Urothelium cell line (cell line): ENCODE data around the gene SLC1A2.

ENCODE experiments used
- DNase-seq: peaks from one replicate; pipeline ENCODE4 v3.0.0; 2011; ENCODE audit warnings: low spot score, mixed read lengths
- FAIRE-seq: peaks from 2 replicates; lab custom pipeline; 2011; peaks lifted over from hg19 to GRCh38; lab: Jason Lieb, UNC

The SLC1A2 gene

GRCh38 chr11:35414311-35414710 is 5.0 kb downstream of the SLC1A2 start:
- DNase-seq (no peak), FAIRE-seq (no peak)

DNA sequence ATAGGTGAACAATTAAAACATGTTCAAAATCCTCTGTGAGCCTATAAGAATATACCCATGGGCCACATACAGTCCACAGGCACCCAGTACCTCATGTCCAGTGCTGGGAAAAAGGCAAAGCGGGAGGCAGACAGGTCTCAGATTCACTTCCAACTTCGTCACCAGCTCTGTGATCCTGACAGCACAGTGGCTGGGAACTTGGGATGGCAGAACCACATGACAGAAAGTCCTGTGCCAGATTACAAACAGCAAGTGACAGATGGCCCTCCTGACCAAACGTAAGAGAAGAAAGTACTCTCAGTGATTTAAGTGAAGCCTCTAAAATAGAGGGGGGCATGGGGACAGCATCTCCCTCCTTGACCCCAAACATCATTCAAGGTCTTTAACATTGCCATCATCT is 5.8 kb downstream of the SLC1A2 start:
- no peak for FAIRE-seq
- no peak for DNase-seq

DNA sequence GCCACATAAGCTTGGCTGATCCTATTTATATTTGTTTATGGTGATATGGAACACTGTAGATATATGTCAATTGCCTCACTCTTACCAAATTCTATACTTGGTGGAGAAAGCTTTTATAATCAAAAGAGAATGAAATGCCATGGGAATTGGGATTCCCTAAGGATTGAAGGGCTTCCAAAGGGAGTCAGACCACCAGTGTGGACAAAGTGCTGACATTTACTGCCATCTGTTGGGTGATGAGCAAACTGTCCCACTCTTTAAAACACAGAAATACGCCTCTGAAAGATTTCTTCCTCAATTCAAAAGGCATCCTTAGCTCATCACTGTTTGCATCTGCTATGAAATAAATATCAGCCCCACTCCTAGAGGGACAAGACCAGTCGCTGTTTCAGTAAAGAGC is 7.1 kb downstream of the SLC1A2 start:
- DNase-seq (peak; percentile 36), FAIRE-seq (peak; percentile 69)

- FAIRE-seq, result no peak
- no peak for DNase-seq
These were observed 12.3 kb downstream of the SLC1A2 start for GRCh38 chr11:35407041-35407440.

DNA sequence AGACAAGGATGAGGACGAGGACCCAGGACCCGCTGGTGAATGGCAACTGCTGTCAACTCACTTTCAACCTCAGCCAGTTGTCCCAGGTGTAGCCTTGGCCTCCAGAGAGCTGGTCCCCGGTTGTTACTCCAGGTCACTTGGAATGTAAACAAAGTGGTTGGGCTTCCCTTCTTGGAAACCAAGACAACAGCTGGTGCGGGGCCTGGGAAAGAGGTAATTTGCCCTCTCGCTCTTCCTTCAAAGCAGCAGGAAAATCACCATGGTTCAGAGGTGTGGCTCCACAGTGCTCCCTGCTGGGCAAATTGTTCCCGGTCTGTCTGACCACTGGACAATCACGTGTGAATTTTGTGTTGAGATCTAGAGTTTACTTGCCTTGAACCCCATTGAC is 15.0 kb downstream of the SLC1A2 start:
- DNase-seq, result peak; percentile 39
- FAIRE-seq, result no peak

DNA sequence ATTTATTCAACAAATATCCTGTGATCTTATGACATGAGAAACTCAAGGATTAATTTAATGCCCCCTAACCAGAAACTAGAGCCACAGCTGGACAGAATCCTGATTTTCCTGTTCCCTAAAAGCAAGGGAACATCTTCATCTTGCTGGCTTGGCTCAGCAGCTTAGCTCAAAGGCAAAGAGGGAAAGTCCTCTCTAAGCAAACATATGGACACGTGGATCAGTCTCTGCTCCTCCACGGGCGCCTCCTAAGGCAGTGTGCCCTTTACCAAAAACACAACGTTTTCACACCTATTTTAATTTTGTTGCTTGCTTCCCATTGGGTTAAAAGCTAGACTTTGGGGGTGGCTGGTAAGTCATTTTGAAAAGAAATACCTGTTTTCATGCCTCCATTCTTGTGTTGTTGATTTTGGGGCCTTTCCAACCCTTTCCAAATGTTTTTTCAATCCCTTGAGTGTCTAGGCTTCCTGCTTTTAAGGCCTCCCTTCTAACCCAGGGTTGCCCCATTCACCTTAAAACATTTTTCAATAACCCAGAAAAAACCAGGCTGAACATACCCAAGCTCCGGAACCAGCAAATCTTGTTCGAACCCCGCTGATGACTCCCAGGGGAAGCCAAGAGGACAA is 15.5 kb downstream of the SLC1A2 start:
- FAIRE-seq (no peak), DNase-seq (no peak)

DNA sequence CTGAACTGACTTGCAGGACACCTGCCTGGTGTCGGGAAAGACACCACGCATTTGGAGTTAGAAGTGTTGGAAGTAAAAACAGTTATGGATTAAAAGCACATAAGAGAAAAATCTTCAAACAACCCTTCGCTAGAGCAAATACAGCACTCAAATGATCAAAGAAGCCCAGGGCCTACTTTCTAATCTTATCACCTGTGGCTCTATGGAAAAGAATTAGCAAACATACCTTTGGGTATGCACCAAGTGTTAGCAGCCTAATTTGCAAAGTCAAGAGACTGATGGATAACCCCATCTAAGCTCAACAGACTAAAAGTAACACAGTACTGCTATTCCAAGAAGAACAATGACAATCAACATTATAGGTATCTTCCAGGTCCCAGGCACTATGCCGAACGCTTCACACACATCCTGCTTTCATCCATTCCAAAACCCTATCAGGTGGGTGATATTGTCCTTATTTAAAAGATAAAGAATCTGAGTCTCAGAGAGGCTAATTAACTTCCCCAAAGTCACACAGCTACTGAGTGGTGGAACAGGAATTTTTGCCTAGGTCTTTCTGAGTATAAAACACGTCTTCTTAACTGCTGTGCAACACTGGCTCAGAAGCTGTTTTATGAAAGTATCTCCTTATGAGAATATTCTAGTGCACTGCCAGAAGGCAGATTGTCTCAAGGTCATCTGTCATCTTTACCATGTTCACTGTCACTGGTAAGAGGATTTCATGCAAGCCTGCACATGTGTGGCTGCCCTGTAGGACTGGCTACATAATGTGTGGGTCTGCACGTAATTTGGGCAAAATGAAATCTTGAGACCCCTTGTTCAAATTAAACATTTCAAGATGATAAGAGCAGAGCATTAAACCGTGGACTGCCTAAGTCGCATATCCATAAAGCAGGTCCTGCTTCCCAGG is 16.4 kb downstream of the SLC1A2 start:
- FAIRE-seq, result no peak

DNA sequence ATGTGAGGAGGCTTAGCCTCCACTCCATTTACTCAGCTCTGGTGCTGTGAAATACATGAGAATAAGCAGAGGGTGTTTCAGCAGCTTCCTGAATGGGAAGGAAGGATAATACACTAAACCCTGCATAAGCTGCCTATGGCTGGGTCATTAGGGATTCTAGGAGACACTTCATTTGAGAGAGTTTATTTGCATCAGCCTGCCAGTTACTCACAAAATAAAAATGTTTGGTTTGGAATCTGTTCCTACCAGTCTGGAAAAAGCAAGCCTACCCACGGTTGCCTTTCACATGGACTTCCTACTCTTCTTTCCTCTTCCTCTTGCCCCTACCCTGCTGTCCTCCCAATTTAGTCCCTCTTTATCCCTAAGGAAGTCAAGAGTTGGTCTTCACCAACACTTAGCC is 20.5 kb downstream of the SLC1A2 start:
- no peak for FAIRE-seq
- DNase-seq, result no peak

More for the DNA sequence above, 16.4 kb downstream of the SLC1A2 start:
- no peak for DNase-seq

DNA sequence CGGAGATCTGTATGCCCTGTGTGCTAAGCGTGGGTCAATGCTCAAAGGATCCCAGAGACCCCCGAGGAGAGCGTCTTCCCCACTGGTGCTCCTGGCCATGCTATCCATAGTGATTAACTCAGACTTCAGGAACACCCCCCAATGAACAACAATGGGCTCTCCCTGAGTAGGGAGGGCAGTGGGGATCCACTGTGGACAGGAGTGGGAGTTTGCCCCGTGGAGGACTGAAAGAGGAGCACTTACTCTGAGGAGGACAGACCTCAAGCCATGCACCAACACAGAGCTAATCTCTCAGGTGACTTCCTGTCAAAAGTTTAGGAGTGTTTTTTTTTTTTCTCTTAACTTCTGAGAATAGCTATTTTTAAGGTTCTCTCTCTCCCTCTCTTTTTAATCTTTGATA is 24.4 kb downstream of the SLC1A2 start:
- no peak for DNase-seq
- FAIRE-seq, result no peak

GRCh38 chr11:35393098-35393497 is 26.3 kb downstream of the SLC1A2 start:
- DNase-seq (no peak), FAIRE-seq (no peak)

DNA sequence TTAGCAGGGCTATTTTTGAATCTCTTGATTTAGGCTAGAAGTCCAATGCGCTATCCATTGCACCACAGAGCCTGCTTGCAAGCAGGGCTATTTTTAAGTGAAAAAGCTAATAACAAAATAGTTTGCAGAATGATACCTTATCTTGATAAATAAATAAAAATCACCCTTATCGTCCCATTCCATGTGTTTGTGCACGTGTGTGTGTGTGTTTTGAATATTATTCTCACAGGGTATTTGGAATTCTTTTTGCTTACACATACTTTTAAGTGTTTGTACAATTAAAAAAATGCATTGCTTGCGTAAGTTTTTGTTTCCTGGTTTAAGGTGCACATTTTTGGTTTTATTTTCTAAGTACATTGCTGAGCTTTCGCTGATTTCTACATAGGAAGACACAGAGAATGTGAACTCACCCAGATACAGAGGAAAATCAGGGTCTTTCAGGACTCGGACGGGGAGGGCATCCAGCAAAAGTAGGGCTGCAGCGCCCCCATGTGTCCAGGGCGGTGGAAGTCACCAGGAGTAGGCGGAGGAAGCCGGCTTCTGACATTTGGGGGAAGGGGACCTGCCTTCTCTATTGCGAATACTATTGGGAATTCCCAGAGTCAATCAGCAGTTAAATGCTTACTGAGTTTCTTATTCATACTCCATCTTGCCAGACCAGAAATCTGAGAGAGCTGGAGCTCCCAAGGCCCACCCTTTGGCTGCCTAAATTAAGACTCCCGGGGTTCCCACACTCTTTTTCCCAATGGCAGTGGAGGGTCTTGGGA is 27.3 kb downstream of the SLC1A2 start:
- DNase-seq (peak; percentile 81), FAIRE-seq (no peak)

GRCh38 chr11:35390737-35391682 is 28.3 kb downstream of the SLC1A2 start:
- FAIRE-seq (no peak), DNase-seq (no peak)

GRCh38 chr11:35389897-35390465 is 29.4 kb downstream of the SLC1A2 start:
- DNase-seq, result no peak

DNA sequence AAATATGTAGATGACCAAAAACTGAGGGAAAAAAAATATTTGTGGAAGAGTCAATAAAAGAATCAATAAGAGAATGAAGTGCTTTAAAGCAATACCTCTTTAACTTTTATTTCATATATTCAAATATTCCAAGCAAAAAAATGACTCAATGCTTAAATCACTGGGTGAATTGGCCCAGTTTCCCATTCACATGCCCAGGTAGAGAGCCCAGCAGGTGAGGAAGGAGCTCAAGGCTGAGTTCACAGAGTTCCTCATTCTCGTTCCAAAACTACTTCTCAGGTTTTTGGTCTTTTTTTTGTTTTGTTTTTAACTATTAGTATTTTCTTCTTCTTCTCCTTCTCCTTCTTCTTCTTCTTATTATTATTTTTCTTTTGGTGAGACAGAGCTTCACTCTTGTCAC is 30.2 kb downstream of the SLC1A2 start:
- FAIRE-seq (no peak), DNase-seq (no peak)

More at GRCh38 chr11:35389897-35390465, 29.4 kb downstream of the SLC1A2 start:
- FAIRE-seq, result no peak

- FAIRE-seq, result no peak
- DNase-seq, result no peak
These were observed 31.3 kb downstream of the SLC1A2 start for GRCh38 chr11:35388061-35388460.

DNA sequence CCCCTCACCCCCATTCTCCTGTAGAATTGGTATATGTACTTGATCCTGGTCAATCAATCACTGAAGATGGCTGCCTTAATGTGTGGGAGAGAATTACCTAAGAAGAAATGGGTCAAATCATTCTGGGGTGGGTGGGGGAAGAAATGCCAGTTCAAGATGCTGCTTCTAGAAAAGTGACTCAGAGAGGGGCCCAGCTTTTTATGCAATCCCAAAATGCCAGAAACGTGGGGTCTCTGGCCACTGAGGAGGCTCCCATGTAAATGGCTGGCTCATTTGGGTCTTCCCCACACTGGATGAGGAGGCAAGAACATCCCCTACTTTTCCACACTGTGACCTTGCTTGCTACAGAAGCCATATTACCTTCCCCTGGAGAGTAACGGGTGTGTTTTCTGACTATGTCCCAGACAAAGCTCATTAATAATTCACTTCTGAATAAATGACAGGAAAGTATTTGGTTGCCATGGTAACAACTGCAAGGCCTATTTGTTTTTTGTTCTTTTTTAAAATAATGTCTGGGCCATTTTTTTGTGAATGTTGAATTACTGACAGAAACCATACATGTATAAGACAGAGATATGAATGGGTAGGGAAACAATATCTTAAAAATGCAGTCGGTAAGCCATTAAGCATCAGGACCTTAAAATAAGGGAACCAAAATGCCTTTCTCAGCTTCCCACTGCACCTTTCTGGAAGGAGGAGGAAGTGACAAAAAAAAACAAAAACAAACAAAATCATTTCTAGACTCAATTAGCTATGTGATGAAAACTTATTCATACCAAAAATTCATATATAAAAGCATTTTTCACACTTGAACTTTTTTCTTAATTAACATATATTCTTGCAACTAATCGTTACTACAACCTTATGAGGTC is 32.0 kb downstream of the SLC1A2 start:
- DNase-seq, result no peak
- FAIRE-seq, result no peak

DNA sequence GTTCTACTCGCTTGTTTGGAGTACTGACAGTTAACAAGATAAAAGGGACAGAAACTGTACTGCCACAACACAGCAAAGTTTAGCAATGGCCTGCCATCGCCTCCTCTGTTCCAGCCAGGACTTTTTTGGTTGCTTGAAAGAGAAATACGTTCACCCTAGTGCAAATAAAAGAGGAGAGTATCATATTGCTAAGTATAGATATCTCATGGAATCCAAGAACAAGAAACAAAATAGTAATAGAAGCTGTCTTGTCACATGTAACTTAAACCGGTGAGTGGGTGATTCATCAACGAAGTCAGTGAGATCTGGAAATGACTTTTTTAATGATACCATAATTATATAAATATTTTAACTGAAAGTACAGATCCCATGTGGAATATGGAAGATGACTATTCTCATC is 35.4 kb downstream of the SLC1A2 start:
- DNase-seq (no peak), FAIRE-seq (no peak)

DNA sequence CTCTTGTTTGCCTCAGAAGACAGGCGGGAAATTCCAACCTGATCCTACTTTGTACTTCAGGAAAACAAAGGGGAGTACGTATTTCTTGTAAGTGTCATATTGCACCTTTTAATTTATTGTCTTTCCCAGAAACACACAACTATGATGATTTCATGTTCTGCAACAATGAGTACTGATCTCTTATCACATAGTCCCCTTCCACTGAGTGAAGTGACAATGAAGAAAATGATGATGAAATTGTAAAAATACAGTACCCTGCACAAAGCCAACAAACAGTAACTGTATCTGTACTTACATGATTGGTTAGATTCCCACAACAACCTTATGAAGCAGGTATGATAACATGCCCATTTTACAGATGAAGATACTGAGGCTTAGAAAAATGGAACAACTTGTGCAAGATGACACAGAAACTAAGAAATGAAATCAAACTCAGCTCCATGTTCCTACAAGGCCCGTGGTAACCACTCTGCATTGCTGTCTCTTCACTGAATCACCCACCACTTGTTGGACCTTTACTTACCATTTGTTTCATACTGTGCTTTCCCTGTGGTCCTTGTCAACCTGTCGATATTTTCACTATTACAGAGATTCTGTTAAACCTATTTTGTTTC is 37.5 kb downstream of the SLC1A2 start:
- DNase-seq, result no peak
- FAIRE-seq, result no peak

- FAIRE-seq, result no peak
- no peak for DNase-seq
These were observed 38.8 kb downstream of the SLC1A2 start for GRCh38 chr11:35380603-35381002.
